MM.1S (cell line): ENCODE data around the gene OR10K2.

Experiments used
- EZH2 ChIP-seq: fragments of 300-600 bp; sonication (generic); optimal IDR thresholded peaks from 2 replicates; pipeline ENCODE3; 2017; ENCODE audit warnings: low read depth, mild to moderate bottlenecking, antibody characterized with exemption, low read length, mixed read lengths
- TF ChIP-seq, protein P1 (sequence below): fragments of 300-600 bp; sonication (generic); IDR thresholded peaks from 2 replicates; pipeline ENCODE4 v1.5.1; 2016; ENCODE audit warnings: antibody characterized with exemption, low read length, mixed read lengths

DNA sequence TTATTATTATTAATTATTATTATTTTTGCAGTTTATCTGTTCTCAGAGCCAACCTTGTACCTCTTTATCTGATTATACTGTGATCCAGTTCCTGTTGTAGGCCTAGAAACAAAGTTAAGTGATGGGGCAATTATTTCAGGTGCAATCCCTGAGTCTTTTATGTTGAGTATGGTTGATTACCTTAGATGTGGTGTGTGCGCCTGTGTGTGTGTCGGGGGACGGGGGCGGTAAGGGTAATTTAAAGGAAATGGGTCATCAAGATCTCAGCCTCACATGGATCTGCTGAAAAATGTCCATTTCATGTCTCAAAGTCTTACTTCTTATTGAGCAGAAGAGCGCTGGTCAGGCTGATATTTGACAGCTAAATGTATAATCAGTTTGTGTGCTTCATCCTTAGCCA, 18.9 kb downstream of the OR10K2 start:
- TF ChIP-seq, protein P1, sequence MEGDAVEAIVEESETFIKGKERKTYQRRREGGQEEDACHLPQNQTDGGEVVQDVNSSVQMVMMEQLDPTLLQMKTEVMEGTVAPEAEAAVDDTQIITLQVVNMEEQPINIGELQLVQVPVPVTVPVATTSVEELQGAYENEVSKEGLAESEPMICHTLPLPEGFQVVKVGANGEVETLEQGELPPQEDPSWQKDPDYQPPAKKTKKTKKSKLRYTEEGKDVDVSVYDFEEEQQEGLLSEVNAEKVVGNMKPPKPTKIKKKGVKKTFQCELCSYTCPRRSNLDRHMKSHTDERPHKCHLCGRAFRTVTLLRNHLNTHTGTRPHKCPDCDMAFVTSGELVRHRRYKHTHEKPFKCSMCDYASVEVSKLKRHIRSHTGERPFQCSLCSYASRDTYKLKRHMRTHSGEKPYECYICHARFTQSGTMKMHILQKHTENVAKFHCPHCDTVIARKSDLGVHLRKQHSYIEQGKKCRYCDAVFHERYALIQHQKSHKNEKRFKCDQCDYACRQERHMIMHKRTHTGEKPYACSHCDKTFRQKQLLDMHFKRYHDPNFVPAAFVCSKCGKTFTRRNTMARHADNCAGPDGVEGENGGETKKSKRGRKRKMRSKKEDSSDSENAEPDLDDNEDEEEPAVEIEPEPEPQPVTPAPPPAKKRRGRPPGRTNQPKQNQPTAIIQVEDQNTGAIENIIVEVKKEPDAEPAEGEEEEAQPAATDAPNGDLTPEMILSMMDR = no peak
- no peak for TF ChIP-seq EZH2
